Measurements from ENCODE around the gene INPP5D.
"Not testable (repeated sequence)": the region's sequence is repeated elsewhere in the genome, so short reads cannot be mapped to it uniquely, and the experiment has no call there.

INPP5D gene

GRCh38 chr2:233119123-233119522 is 59.0 kb downstream of the INPP5D start:
- no peak for DNase-seq

GRCh38 chr2:233119806-233120205 is 59.7 kb downstream of the INPP5D start:
- no peak for DNase-seq

GRCh38 chr2:233120459-233120858 is 60.3 kb downstream of the INPP5D start:
- DNase-seq: no peak

- DNase-seq: no peak
These were observed 61.7 kb downstream of the INPP5D start for GRCh38 chr2:233121856-233122255.

- DNase-seq: no peak
These were observed 62.4 kb downstream of the INPP5D start for GRCh38 chr2:233122541-233122940.

- DNase-seq: not testable (repeated sequence)
These were observed 63.4 kb downstream of the INPP5D start for GRCh38 chr2:233123576-233123975.

- no peak for DNase-seq
These were observed 64.4 kb downstream of the INPP5D start for GRCh38 chr2:233124421-233125080.

GRCh38 chr2:233125455-233126065 is 65.4 kb downstream of the INPP5D start:
- no peak for DNase-seq

- DNase-seq: no peak
These were observed 69.3 kb downstream of the INPP5D start for GRCh38 chr2:233129351-233129978.

- DNase-seq: no peak
These were observed 69.9 kb downstream of the INPP5D start for GRCh38 chr2:233130024-233130423.

GRCh38 chr2:233130481-233131020 is 70.4 kb downstream of the INPP5D start:
- no peak for DNase-seq

- DNase-seq: no peak
These were observed 72.0 kb downstream of the INPP5D start for GRCh38 chr2:233131936-233132720.

GRCh38 chr2:233133239-233133638 is 73.1 kb downstream of the INPP5D start:
- DNase-seq: no peak

- no peak for DNase-seq
These were observed 75.3 kb downstream of the INPP5D start for GRCh38 chr2:233135421-233135820.

GRCh38 chr2:233137040-233137439 is 76.9 kb downstream of the INPP5D start:
- DNase-seq: no peak

- DNase-seq: no peak
These were observed 80.0 kb downstream of the INPP5D start for GRCh38 chr2:233140077-233140585.

GRCh38 chr2:233140978-233141377 is 80.8 kb downstream of the INPP5D start:
- DNase-seq: no peak

GRCh38 chr2:233141901-233142300 is 81.8 kb downstream of the INPP5D start:
- no peak for DNase-seq

GRCh38 chr2:233142355-233142897 is 82.3 kb downstream of the INPP5D start:
- no peak for DNase-seq

GRCh38 chr2:233143700-233144331 is 83.7 kb downstream of the INPP5D start:
- no peak for DNase-seq

GRCh38 chr2:233145726-233146125 is 85.6 kb downstream of the INPP5D start:
- no peak for DNase-seq

- DNase-seq: no peak
These were observed 86.1 kb downstream of the INPP5D start for GRCh38 chr2:233146194-233146593.
